ENCODE results near the gene KLK10.

Gene KLK10, protein sequence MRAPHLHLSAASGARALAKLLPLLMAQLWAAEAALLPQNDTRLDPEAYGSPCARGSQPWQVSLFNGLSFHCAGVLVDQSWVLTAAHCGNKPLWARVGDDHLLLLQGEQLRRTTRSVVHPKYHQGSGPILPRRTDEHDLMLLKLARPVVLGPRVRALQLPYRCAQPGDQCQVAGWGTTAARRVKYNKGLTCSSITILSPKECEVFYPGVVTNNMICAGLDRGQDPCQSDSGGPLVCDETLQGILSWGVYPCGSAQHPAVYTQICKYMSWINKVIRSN

DNA sequence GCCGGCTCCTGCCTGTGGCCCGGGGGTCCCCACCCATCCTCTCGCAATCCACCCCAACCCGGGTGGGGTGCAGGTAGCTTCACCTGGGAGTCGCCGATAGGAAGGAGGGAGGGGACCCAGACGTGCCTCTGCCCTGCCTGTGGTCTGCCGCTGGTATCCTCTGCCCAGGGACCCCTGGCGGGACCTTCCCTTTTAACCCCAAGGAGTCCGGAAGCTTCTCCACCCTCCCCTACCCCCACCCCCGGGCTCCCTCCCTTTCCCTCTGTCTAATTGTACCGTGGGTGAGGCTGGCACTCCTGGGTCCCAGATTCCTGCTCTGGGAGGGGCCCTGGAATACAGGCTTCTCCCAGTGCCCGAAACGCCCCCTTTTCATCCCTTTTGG lies at the start of gene KLK10:
Gene KLK10, minus strand, starts transcription at position 166 of the 382 bp plus-strand sequence. CDS start 579 bp downstream, outside the sequence.
- DNase-seq (ENCODE audit: low spot score) = no peak

DNA sequence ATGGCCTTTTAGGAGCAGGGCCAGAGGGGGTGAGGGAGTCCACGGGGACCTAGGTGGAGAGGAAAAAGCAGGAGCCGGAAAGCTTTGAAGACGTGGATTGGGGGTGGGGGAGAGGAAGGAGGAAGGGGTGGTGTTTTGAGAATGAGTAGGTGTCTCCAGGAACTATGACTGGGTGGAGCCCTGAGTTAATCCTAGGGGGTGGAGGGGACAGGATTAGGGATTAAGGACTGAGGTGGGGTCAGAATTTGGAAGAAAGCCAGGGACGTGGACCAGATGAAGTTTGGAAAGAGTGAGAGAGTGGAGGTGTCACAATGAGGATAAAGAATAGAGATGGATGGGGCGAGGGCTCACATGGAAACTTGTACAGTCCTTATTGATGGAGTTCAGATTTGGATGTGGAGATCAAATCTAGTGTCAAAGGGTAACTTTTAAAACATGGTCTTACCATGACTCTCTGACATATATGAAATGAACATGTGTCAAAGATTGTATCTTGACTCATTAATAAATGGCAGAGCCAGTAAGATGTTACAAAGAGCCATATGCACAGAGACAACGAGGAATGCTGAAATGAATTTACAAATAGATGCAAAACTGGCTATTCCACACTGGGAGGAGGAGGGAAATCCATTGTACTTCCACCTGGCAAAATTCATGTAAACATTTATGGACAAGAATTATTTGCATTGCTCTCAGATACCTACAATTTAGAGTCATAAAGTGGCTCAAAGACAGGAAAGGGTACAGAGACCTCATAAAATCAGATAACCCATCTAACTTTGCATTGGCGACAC lies 47.1 kb upstream of the KLK10 start:
- no peak for DNase-seq (ENCODE audit: low spot score)

DNA sequence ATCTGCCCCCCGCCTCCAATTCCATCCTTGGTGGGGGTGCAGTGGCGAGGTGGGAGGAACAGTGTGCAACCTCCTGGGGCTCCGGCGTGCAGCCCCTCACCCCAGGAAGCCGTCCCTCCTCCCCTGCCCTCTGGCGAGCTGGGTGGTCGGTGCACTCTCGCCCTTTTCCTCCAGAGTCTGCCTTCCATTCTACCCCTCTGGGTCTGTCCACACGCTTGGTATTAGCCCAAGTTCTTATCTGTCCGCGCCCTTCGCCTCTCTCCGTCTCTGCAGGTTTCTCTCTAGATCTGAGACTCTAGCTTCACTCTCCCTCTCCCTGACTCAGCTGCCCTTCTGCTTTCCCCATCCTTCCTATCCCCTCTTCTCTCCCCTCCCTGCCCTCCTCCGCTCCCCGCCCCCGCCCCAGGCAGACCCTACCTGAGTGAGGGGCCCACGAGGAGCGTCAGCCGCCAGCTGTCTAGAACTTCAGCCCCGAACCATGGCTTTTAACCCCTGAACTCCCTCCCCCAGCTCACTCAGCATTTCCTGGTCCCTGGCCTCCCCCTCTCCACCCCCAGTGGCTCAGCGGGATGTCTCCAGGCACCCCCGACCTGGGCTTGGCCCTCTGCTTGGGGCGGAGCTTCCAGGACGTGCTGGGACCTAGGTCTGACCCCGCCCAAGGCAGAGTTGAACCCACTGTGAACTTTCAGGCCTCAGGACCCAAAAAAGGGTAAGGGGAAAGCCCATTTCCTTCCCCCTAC lies 45.9 kb upstream of the KLK10 start:
- DNase-seq (ENCODE audit: low spot score) = no peak

DNA sequence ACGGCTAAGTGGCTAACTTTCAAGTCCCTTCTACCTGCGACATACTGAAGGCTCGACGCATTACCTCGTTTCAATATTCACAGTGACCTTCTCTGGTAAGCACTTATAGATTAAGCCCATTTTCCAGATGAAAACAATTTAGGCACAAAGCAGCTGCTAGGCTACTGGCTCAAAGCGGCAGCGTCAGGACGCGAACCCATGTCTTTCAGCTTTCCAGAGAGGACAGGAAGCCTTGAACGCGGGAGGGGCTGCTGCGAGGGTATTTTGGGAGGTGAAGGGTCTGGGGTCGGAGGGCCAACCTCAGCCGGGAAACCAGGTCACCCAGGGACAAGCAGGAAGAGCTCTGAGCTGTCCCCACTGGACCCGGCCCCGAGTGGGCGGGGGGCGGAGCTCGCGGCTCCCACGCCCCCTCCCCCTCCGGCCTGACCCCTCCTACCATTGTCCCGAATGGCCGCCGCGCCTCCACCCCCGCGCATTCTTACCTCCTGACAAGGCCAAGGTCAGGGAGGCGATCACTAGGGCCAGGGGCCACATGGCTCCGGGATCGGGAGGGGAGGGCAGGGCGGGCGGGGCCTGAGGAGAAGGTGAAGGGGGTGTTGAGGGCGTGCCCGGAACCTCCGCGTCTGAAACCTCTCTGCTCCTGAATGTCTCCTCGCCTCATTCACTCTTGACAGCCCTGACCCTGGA lies 45.2 kb upstream of the KLK10 start, which contains the start of gene KLK13:
Gene KLK13, minus strand, starts transcription at position 559 of the 687 bp plus-strand sequence. Its CDS starts 25 bp downstream, at position 534.
- DNase-seq (ENCODE audit: low spot score) = no peak

DNA sequence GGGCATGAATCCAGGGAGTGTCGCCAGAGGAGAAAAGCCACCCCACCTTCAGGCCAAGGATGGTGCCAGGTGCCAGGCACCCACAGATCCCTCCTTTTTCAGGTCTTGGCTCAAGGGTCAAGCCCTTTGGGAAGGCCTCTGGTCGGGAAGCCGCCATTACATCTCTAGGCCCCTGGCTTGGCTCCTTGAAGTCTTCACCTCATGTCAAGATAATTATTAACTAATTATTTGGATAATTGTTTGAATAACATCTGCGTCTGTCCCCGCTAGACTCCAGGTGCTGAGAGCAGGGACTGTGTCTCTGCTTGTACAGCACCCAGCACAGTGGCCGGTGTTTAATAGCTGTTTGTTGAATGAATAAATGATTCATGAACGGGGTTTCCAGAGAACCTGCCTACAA lies 44.2 kb upstream of the KLK10 start:
- no peak for DNase-seq (ENCODE audit: low spot score)

DNA sequence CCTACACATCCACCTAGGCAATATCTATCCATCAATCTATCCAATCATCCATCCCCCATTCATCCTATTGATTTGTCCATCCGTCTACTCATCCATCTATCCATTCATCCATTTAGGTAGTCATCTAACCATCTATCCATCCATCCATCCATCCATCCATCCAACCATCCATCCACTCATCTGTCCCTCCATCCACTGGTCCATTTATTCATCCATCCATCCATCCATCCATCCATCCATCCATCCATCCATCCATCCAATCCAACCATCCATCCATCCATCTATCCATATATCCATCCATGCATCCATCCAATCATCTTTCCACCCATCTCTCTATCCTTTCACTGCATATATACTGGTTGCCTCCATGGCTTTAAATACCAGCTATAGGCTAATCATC lies 41.5 kb upstream of the KLK10 start:
- DNase-seq (ENCODE audit: low spot score) = no peak

DNA sequence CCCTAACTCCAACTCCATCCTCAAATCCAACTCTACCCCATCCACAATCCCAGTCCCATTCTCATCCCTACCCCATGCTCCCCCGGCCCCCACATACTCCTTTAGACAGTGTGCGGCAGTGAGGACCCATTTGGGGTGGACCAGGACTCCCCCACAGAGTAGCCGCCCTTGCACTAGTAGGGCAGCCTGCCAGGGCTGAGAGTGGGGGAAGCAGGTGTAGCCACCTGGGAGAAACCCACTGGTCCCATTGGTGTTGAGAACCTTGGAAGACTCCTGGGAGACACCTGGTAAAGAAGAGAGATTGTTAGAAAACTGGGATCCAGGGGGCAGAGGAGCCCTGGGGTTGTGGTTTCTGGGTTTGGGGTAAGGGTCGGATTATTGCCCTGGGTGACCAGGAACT lies 40.8 kb upstream of the KLK10 start:
- no peak for DNase-seq (ENCODE audit: low spot score)

DNA sequence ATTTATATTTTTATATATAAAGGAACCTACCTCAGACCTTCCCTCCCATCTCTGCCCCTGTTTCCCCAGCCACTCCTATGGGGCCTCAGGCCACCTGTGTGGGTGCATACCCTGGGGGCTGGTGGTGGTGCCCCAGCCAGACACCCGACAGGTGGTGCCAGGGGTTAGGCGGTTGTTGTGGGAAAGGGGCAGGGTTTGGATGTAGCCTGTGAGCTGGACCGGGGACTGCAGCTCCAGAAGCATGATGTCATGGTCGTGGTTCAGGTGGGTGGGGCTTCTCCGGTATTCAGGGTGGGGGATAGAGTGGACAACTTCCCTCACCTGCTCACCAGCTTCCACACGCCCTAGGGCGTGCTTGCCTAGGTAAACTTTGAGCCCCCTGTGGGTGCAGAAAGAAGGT lies 40.2 kb upstream of the KLK10 start:
- no peak for DNase-seq (ENCODE audit: low spot score)

DNA sequence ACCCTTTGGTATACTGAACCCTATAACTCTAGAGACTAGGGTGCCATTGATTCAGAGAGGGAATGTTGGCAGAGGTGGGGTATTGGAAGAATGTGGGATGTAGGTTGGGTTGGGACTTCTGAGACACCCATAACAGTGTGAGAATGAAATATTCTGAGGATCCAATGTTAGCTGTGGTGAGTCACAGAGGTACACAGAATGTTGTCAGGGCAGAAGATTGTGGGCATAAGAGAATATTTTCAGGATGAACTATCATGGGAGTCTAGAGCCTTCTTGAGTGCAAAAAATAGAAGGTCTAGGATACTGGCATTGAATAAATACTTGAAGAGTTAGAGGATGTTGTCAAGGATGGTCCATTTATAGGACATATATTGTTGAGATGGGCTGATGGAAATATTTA lies 36.4 kb upstream of the KLK10 start:
- no peak for DNase-seq (ENCODE audit: low spot score)

DNA sequence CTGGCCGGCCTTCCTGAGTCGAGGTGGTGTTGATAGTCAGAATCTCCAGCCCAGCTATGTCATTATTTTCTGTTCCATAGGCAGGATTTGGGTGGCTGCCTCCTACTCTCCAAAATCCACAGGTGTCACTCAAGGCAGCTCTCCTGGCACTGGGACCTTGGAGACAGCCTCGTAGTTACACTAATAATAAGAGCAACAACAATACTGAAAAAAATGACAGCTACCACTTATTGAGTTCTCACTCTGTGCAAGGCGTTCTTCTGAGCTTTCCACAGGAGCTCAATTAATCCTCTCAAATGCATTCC lies 27.5 kb upstream of the KLK10 start:
- no peak for DNase-seq (ENCODE audit: low spot score)

DNA sequence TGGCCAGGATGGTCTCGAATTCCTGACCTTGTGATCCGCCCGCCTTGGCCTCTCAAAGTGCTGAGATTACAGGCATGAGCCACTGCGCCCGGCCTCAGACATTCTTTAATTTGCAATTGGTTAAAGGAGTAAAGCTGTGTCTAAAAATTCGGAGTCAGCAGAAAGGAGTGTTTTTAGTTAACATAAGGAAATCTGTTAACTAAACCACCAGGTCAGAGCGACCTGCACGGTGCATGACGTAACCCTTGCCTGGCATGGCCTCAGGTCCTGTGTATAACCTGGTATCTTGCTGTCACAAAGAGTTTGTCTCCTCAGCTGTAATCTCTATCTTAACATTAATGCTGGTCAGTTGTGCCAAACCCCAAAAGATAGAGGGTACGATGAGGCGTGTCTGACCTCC lies 24.8 kb upstream of the KLK10 start:
- DNase-seq (ENCODE audit: low spot score) = no peak

DNA sequence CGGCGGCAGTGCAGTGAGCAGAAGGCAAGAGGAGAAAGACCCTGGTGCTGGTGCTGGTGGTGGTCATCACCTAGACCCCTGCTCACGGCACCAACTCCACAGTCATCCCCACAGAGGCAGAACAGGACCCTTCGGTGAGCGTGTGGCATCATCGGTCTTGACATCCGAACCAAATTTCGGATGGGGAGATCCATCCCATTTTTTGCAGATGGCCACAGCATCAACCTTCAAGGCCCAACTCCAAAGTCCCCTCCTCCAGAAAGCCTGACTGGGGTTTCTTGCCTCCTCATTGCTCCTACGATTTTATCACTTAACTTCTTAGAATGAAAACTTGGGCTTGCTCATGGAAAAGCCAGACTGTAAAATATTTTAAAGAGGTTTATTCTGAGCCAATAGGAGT lies 24.0 kb upstream of the KLK10 start:
- no peak for DNase-seq (ENCODE audit: low spot score)

DNA sequence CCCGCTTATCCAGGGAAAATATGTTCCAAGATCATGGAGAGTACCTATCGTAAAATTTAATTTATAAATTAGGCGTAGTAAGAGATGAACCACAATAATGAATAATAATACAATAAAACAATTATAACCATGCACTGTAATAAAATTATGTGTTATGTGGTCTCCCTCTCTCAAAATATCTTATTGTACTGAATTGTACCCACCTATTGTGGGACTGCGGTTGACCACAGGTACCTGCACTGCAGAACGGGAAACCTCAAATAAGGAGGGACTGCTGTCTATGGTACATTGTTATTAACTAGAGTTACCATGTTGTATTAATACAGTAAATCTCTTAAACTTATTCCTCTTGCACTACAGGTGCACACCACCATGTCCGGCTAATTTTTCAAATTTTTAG lies 20.6 kb upstream of the KLK10 start:
- DNase-seq (ENCODE audit: low spot score) = no peak

DNA sequence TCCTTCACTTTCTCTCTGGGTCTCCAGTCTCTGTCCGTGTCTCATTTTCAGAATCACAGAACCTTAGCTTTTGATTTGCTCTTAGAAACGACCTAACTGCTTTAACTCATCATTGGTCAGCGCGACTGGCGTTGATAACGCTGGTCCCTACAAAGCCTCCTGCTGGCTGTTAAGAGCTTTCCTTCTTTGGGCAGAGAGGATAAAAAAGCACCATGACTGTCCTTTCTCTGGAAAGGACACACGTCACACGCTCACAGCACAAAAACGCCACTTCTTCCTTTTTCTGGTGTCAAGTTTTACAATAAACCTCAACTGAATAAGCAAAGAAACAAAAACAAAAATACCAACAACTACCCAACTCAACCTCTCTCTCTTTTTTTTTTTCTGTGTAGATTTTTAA lies 17.0 kb upstream of the KLK10 start:
- DNase-seq (ENCODE audit: low spot score) = no peak

DNA sequence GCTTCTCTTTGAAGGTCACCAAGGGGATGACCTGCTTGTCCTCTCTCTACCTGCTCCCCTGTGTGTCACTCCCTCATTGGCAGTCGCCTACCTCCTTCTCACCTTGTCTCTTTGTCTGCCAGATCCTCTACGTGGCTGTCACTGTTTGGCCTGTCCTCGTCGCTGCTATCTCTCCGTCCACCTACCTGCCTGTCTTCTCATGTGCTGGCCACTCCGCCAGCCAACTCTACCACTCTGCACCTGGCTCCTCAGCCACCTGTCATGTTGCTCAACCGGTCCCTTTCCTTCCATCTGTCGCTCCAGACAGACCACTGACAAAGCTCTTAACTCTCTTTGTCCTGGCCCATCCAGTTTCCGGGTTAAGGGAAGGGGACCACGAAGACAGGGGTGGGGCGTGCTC lies 15.2 kb upstream of the KLK10 start, which contains the start of gene KLK12:
Gene KLK12, minus strand, starts transcription at position 299 of the 400 bp plus-strand sequence. CDS start 381 bp downstream, outside the sequence.
- DNase-seq (ENCODE audit: low spot score) = no peak

DNA sequence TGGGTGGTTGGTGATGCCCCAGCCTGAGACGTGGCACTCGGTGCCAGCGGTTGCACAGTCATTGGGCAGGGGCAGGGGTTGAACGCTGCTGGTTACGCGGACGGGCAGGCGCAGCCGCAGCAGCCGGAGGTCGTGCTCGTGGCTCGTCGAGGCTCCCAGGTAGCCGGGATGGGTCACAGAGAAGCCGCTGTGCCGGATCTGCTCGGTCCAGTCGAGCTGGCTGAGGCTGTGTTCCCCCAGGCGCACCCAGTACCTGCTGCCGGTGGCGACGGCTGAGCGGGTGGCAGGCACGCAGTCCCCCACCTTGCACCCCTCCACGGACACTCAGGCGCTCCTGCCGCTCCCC lies 12.3 kb upstream of the KLK10 start:
- no peak for DNase-seq (ENCODE audit: low spot score)

DNA sequence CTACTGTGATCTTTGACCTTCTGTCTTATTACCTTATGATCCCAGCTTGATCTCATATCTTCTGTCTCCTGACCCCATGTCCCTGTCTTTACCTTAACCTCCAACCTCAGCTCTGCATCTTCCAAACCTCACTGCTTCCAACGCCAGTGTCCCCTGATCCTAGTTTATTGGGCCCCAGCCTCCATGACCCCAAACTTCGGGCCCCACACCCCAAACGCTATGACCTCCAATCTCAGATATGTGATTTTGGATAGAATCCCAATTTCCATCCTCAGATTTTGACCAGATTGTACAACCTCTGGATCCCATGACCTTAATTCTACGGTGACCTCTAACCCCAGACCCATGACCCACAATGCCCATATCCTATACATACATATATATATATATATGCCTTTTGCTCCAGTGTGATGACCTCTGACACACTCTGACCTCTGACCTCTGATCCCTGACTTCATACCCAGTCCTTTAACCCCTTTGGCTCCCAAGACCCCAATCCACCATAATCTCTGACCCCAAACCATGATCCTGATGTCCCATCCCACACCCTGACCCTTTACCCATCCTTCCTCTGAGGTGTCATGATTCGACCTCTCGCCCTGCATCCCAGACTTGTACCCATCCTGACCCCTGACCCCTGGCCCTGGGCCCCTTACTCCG lies 11.8 kb upstream of the KLK10 start:
- no peak for DNase-seq (ENCODE audit: low spot score)

DNA sequence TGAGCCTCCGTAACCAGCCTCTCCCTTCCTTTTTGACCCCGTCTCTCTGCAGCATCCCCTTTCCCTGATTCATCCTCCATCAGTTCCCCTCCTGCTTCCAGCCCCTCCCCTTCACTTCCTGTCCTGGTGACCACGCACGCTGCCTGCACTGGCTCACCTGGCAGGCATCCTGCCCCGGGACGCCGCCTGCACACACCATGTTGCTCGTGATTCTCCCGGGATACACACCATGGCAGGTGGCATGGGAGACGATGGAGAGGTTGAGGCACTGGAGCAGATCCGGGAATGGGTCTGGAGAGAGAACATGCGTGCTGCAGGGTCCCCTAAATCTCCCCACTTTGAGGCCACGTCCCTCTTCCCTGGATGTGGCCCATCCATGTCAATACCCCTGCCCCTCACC lies 11.1 kb upstream of the KLK10 start:
- DNase-seq (ENCODE audit: low spot score) = peak; percentile 22

DNA sequence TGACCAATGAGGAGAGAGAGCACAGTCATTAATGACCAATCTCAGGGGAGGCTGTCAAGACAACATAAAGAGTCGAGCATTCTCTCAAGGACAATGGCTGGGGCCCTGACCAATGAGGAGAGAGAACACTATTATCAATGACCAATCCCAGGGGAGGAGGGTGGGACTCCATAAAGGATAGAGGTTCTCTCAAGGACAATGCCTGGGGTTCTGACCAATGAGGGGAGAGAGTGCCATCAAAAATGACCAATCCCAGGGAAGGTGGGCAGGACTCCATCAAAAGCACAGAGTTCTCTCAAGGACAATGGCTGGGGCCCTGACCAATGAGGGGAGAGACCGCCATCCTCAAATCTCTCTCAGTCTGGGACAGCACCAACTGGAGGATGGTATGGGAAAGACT lies 10.2 kb upstream of the KLK10 start:
- no peak for DNase-seq (ENCODE audit: low spot score)

DNA sequence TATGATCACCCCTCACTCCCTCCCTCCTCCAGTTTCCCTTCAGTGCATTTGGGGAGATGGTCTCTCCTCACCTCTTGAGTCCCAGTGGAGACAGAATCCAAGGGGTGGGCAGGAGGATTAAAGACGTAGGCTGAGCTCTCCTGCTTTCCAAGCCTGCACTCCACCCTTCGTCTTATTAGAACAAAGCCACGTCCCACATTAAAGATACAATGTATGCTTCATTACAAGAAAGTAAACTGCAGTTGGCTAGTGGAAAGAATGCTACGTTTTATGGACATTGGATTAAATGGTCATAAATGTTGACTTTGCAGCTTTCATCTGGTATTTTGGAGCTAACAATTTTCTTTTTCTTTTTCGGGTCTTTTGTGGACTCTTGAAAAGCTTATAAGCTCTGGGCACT lies 8.4 kb upstream of the KLK10 start:
- peak; percentile 8 for DNase-seq (ENCODE audit: low spot score)

DNA sequence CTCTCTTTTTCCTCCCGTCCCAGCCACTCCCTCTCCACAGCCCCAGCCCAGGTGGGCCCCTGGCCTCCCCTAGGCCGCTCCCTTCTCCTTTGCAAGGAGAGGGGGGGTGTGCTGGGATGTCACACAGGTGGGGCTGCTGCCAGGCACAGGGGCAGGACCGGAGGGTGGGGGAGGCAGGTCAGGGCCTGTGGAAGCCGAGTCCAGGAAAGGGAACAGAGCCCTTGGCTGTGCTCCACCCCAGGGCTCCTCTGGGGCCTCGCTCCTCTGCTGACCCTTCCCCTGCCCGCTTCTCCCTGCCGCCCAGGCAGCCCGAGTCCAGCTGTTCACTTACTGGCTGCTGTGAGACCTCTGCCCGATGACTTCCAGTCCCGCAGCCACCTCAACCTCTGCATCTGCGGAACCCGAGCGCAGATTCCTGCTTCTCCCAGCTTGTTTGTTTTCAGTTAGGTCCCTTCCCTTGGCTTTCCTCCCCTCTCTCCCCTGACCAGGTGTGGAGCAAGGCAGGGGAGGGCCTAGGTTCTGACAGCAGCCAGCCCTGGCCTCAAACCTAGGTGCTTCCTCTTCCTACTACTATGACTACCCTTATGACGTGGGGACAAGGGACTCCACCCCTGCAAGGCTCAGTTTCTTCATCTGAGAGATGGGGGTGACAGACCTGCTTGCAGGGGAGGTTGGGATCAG lies 7.8 kb upstream of the KLK10 start:
- peak; percentile 29 for DNase-seq (ENCODE audit: low spot score)

DNA sequence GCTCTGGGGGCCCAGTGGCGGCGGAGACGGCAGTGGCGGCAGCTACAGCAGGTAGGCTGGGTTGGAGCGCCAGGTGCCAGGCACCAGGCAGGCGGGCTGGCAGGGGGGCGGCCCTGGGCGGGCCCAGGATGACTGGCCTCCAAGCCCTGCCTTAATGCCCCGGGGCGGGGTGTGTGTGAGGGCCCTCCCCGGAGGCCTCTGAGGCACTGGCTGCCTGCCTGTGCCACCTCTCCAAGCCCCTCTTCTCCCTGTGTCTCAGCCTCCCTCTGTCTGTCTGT lies 7.0 kb upstream of the KLK10 start, which contains the start of gene KLK11:
Gene KLK11, minus strand, starts transcription at position 63 of the 278 bp plus-strand sequence. CDS start 985 bp downstream, outside the sequence.
- DNase-seq (ENCODE audit: low spot score) = peak; percentile 27

Data from D341Med (cell line).